ENCODE results near the gene CNTNAP2. TPM values are rescaled to one million over a fixed set of nuclear protein-coding genes. Genes with fewer than 3 reads are reported as not detected.

Gene CNTNAP2
- total RNA-seq, 3 donors from 2014 or later (not counting 1 experiment from before 2014, with no cell fraction given), result 0.18 to 1.1 TPM; not detected in 1

GRCh38 chr7:147775516-147776284, 1659.1 kb downstream of the CNTNAP2 start:
- no peak overlapping the region for H3K27ac Mint-ChIP-seq

GRCh38 chr7:147777309-147777708, 1660.7 kb downstream of the CNTNAP2 start:
- ATAC-seq, result no peak
- Histone ChIP-seq H3K36me3 (ENCODE audit: control insufficient read depth, insufficient read depth, low read length) (no peaks in the 10 kb centered on the region), H3K27me3 (ENCODE audit: control insufficient read depth, insufficient read depth, low read length) (no peaks in the 10 kb centered on the region), H3K4me1 (ENCODE audit: control insufficient read depth, insufficient read depth, low read length) (no peaks in the 10 kb centered on the region), H3K27ac (ENCODE audit: low read length) (no peak overlapping the region), H3K4me3 (ENCODE audit: low read length) (no peak overlapping the region), H3K9me3 (ENCODE audit: control insufficient read depth, insufficient read depth, low read length) (no peaks in the 10 kb centered on the region)
- intact Hi-C loops (cut with micrococcal nuclease), result no loop called here
- no peak overlapping the region for H3K4me3 Mint-ChIP-seq
- no peaks in the 10 kb centered on the region for H3K27me3 Mint-ChIP-seq (ENCODE audit: low read depth in 2 of 2)
- no peaks in the 10 kb centered on the region for H3K36me3 Mint-ChIP-seq
- peaks cover 6 to 8% of the 10 kb centered on the region in 2 donors for H3K9me3 Mint-ChIP-seq
- H3K4me1 Mint-ChIP-seq, result no peaks in the 10 kb centered on the region
- 58% methylated on average over 3 of the region's 3 CpGs for WGBS (ENCODE audit: insufficient coverage)
- no peak for DNase-seq
- H3K27ac Mint-ChIP-seq, result no peak overlapping the region
- no peak for TF ChIP-seq CTCF (IDR thresholded peaks at IDR 0.05)

More at GRCh38 chr7:147775516-147776284, 1659.1 kb downstream of the CNTNAP2 start:
- intact Hi-C loops (cut with micrococcal nuclease), result no loop called here
- H3K27me3 ChIP-seq (ENCODE audit: control insufficient read depth, insufficient read depth, low read length), result no peaks in the 10 kb centered on the region
- peaks cover 6 to 8% of the 10 kb centered on the region in 2 donors for H3K9me3 Mint-ChIP-seq
- 33% methylated on average over 1 of the region's 1 CpG for WGBS (ENCODE audit: insufficient coverage)
- H3K4me3 ChIP-seq (ENCODE audit: low read length), result no peak overlapping the region
- no peaks in the 10 kb centered on the region for H3K36me3 ChIP-seq (ENCODE audit: control insufficient read depth, insufficient read depth, low read length)
- no peaks in the 10 kb centered on the region for H3K9me3 ChIP-seq (ENCODE audit: control insufficient read depth, insufficient read depth, low read length)
- TF ChIP-seq CTCF (IDR thresholded peaks at IDR 0.05), result no peak
- H3K4me1 Mint-ChIP-seq, result no peaks in the 10 kb centered on the region
- H3K27ac ChIP-seq (ENCODE audit: low read length), result no peak overlapping the region
- DNase-seq (no peak), ATAC-seq (no peak)
- no peaks in the 10 kb centered on the region for H3K27me3 Mint-ChIP-seq (ENCODE audit: low read depth in 2 of 2)
- no peaks in the 10 kb centered on the region for H3K4me1 ChIP-seq (ENCODE audit: control insufficient read depth, insufficient read depth, low read length)
- no peaks in the 10 kb centered on the region for H3K36me3 Mint-ChIP-seq
- H3K4me3 Mint-ChIP-seq, result no peak overlapping the region

GRCh38 chr7:147779949-147780348, 1663.3 kb downstream of the CNTNAP2 start:
- H3K4me1 Mint-ChIP-seq, result no peaks in the 10 kb centered on the region
- H3K36me3 Mint-ChIP-seq, result no peaks in the 10 kb centered on the region
- ATAC-seq (no peak), DNase-seq (no peak)
- Histone ChIP-seq H3K36me3 (ENCODE audit: control insufficient read depth, insufficient read depth, low read length) (no peaks in the 10 kb centered on the region), H3K27ac (ENCODE audit: low read length) (no peak overlapping the region), H3K4me1 (ENCODE audit: control insufficient read depth, insufficient read depth, low read length) (no peaks in the 10 kb centered on the region), H3K27me3 (ENCODE audit: control insufficient read depth, insufficient read depth, low read length) (no peaks in the 10 kb centered on the region), H3K9me3 (ENCODE audit: control insufficient read depth, insufficient read depth, low read length) (no peaks in the 10 kb centered on the region), H3K4me3 (ENCODE audit: low read length) (no peak overlapping the region)
- H3K9me3 Mint-ChIP-seq, result peaks cover 5 to 7% of the 10 kb centered on the region in 2 donors
- 86% methylated on average over 3 of the region's 3 CpGs for WGBS (ENCODE audit: insufficient coverage)
- no peak overlapping the region for H3K27ac Mint-ChIP-seq
- intact Hi-C loops (cut with micrococcal nuclease), result no loop called here
- H3K4me3 Mint-ChIP-seq, result no peak overlapping the region
- no peaks in the 10 kb centered on the region for H3K27me3 Mint-ChIP-seq (ENCODE audit: low read depth in 2 of 2)
- no peak for TF ChIP-seq CTCF (IDR thresholded peaks at IDR 0.05)

GRCh38 chr7:147796581-147796980, 1680.0 kb downstream of the CNTNAP2 start:
- ATAC-seq, result no peak
- no peaks in the 10 kb centered on the region for H3K27me3 ChIP-seq (ENCODE audit: control insufficient read depth, insufficient read depth, low read length)
- no peak overlapping the region for H3K27ac Mint-ChIP-seq
- no peaks in the 10 kb centered on the region for H3K27me3 Mint-ChIP-seq (ENCODE audit: low read depth in 2 of 2)
- H3K4me3 Mint-ChIP-seq, result no peak overlapping the region
- WGBS (ENCODE audit: insufficient coverage), result 91% methylated on average over 3 of the region's 5 CpGs
- DNase-seq, result no peak
- intact Hi-C loops (cut with micrococcal nuclease), result no loop called here
- H3K27ac ChIP-seq (ENCODE audit: low read length), result no peak overlapping the region
- no peaks in the 10 kb centered on the region for H3K9me3 ChIP-seq (ENCODE audit: control insufficient read depth, insufficient read depth, low read length)
- H3K4me3 ChIP-seq (ENCODE audit: low read length), result no peak overlapping the region
- no peak for TF ChIP-seq CTCF (IDR thresholded peaks at IDR 0.05)
- no peaks in the 10 kb centered on the region for H3K36me3 Mint-ChIP-seq
- H3K4me1 Mint-ChIP-seq, result no peaks in the 10 kb centered on the region
- H3K36me3 ChIP-seq (ENCODE audit: control insufficient read depth, insufficient read depth, low read length), result no peaks in the 10 kb centered on the region
- H3K4me1 ChIP-seq (ENCODE audit: control insufficient read depth, insufficient read depth, low read length), result no peaks in the 10 kb centered on the region
- peaks cover 5 to 9% of the 10 kb centered on the region in 2 donors for H3K9me3 Mint-ChIP-seq

Measured in natural killer cell (primary cell).